GM18505 (cell line): ENCODE results near the gene VPS26C.

Experiments used
- ATAC-seq: cut with Tn5 transposase; IDR thresholded peaks from one replicate; pipeline ENCODE4 v1.9.1; 2021; ENCODE audit not compliant: unreplicated experiment
- POLR2A ChIP-seq: IDR thresholded peaks from 4 replicates; pipeline ENCODE4 v1.6.1; 2011; ENCODE audit warnings: borderline replicate concordance; ENCODE audit not compliant: insufficient read depth, insufficient read length; ENCODE audit errors: extremely low read depth

Gene VPS26C

GRCh38 chr21:37253991-37254390 lies 13.1 kb downstream of the VPS26C start:
- no peak for ATAC-seq
- no peak for TF ChIP-seq POLR2A

- no peak for ATAC-seq
Observed at GRCh38 chr21:37251294-37251634, 15.9 kb downstream of the VPS26C start.

GRCh38 chr21:37249112-37249904 lies 17.8 kb downstream of the VPS26C start:
- TF ChIP-seq POLR2A = no peak
- ATAC-seq = no peak

More at GRCh38 chr21:37251294-37251634, 15.9 kb downstream of the VPS26C start:
- TF ChIP-seq POLR2A = no peak

- no peak for TF ChIP-seq POLR2A
- ATAC-seq = no peak
Observed at GRCh38 chr21:37248298-37248697, 18.8 kb downstream of the VPS26C start.

- no peak for TF ChIP-seq POLR2A
- no peak for ATAC-seq
Observed at GRCh38 chr21:37245151-37245550, 22.0 kb downstream of the VPS26C start.

- TF ChIP-seq POLR2A = no peak
- ATAC-seq = no peak
Observed at GRCh38 chr21:37244501-37245095, 22.5 kb downstream of the VPS26C start.

- no peak for ATAC-seq
- TF ChIP-seq POLR2A = no peak
Observed at GRCh38 chr21:37243961-37244360, 23.2 kb downstream of the VPS26C start.

GRCh38 chr21:37241426-37241825 lies 25.7 kb downstream of the VPS26C start:
- no peak for TF ChIP-seq POLR2A

GRCh38 chr21:37240978-37241377 lies 26.2 kb downstream of the VPS26C start:
- no peak for TF ChIP-seq POLR2A
- no peak for ATAC-seq

More at GRCh38 chr21:37241426-37241825, 25.7 kb downstream of the VPS26C start:
- no peak for ATAC-seq

GRCh38 chr21:37237764-37238163 lies 29.4 kb downstream of the VPS26C start:
- TF ChIP-seq POLR2A = no peak
- ATAC-seq = no peak

- no peak for ATAC-seq
- no peak for TF ChIP-seq POLR2A
Observed at GRCh38 chr21:37237346-37237745, 29.8 kb downstream of the VPS26C start.

- ATAC-seq = no peak
- TF ChIP-seq POLR2A = no peak
Observed at GRCh38 chr21:37233551-37234146, 33.5 kb downstream of the VPS26C start.

GRCh38 chr21:37232274-37233018 lies 34.7 kb downstream of the VPS26C start:
- no peak for TF ChIP-seq POLR2A
- no peak for ATAC-seq

- TF ChIP-seq POLR2A = no peak
- no peak for ATAC-seq
Observed at GRCh38 chr21:37231671-37232070, 35.5 kb downstream of the VPS26C start.

- ATAC-seq = no peak
- TF ChIP-seq POLR2A = no peak
Observed at GRCh38 chr21:37231249-37231645, 35.9 kb downstream of the VPS26C start.
